ENCODE data around the gene NAP1L4.

The NAP1L4 gene

DNA sequence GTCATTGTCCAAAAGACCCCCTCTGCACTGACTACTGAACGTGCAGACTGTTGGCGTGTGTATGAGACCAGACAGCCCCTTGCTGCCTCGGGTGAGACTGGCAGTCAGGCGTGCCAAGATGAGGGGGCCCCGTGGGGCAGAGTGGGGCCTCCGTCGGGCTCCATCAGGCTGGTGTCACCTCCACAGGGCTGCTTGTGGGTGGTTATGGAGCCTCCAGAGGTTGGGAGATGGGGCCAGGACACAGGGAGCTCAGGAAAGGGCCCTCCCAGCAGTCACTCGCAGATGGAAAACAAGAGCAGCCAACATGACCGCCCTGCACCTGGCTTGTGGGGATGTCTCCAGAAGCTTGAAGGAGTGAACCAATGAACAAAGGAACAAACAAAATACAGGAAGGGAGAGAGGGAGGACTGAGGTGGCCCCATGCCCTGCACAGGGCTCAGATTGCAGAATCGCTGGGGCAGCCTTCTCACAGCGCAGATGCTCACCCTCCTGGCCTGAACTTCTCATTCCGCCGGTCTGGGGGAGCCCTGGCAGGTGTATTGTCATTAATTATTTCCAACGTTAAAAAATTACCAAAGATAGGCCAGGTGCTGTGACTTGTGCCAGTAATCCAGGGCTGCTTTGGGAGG is 57.4 kb downstream of the NAP1L4 start:
- DNase-seq (ENCODE audit: low read depth in 3 of 3): no peak

DNA sequence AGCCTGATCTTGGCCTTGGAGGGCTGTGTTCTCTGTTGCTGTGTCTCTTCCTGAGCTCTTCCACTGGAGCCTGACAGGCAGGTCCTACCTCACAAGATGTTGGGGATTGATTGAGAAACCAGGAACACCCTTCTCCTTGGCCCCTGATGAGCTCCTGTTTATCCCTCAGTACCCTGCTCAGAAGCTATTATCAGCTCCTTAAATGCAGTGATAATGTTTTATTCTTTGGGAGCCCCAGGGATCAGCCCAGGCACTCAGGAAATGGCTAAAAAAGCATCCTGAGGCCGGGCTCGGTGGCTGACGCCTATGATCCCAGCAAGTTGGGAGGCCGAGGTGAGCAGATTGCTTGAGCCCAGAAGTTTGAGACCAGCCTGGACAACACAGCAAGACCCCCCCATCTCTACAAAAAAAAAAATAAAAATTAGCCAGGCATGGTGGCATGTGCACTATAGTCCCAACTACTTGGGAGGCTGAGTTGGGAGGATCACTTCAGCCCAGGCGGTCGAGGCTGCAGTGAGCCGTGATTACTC is 58.0 kb downstream of the NAP1L4 start:
- DNase-seq (ENCODE audit: low read depth in 3 of 3): no peak

DNA sequence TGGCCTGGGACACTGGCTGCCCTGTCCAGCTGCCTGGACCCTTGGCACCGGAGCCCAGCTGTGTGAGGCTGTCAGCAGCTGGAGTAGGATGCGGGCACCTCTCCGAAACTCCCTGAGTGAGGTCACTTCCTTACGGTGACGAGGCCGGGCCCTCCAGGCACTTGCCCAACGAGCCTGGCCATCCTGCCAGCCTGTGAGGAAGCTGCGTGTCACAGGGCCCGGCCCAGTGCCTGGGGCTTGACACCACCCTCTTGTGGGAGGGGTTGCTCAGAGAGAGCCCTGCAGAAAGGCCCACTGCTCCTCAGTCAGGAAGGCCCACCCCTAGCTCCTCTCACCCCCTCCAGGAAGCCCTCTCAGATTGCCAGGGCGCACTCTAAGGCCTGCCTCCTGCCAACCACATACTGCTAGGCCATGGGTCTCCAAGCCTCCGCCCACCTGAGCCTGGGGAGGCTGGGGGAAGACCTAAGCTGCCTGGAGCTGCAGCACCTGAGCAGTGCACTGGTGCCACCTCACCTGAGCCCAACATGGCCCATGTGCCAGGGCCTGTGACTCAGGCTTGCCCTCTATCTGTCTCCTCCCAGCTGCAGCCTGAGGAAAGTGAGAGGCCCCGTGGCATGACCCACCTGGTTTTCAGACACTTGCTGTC is 58.6 kb downstream of the NAP1L4 start:
- DNase-seq (ENCODE audit: low read depth in 3 of 3): peak in 1 of 3 donors; percentile 50

DNA sequence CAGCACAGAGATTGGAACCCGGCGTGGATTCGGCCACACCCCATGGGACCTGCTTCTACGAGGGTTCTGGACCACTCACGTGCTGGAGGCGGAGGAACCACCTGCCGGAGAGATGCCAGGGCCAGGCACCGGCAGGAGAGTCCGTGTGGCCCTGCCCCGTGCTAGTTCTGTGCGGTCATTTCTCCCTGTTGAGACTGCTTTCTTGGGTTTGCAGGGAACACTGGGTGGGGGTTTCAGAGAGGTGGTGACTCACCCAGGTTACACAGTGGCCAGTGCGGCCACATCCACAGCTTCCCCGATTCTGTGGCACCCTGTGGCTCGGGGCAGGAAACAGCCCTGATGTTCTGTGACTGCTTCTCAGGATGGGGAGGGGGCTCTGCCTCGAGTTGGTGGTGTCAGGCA is 59.3 kb downstream of the NAP1L4 start:
- no peak for DNase-seq (ENCODE audit: low read depth in 3 of 3)

DNA sequence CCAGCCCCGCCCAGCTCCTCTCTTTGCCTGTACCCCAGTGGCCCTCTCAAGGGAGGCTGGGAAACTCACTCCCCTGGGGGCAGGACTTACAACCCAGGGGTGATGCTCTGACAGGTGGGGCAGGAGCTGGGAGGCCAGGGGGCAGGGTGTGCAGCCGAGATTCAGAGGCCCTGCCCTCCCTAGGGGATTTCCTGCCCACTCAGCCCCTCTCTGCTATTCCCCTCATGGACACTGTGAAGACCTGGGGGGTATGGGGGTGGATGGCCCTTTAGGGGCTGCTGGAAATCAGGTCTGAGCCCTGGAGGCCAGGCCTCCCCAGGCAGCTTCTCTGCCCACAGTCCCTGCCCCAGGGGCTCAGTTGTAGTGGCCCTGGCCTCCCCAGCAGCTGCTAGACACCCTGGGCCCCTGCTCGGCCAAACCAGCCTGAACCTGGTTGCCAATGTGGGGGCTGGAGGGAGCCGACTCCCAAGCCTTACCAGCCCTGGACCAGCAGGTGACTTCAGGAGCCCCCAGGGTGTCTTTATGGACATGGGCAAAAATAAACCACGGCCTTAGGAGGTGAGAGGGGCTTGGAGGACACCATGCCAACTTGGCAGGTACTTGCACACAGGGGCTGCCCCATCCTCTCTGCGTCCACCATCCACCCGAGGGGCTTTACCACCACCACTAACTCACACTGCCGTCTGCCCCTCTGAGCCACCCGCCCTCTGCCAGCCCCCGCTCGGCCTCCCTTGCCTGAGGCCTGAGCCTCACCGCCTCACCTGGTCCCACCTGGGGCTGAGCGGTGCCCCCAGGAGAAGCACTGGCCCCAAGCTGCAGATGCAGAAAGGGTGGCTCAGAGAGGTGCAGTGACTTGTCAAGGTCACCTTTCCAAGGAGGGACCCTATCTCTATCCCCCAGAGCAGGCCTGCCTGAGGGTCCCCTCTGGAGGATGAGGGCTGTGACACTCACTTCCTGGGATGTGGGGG is 60.1 kb downstream of the NAP1L4 start:
- DNase-seq (ENCODE audit: low read depth in 3 of 3): no peak

DNA sequence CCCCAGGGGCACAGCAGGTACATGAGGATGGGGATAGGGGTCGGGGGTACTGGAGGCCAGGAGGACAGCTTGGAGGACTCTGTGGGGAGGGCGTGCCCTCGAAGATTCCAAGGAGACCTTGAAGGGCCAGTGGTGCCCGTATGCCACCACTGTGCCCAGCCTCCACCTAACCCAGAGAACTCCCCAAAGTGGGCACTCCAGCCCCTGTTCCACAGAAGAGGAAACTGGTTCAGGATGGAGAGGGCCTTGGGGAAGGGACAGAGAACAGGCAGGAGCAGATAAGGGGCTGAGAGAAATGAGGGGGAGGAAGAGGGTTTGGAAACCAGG is 60.7 kb downstream of the NAP1L4 start:
- DNase-seq (ENCODE audit: low read depth in 3 of 3): no peak

DNA sequence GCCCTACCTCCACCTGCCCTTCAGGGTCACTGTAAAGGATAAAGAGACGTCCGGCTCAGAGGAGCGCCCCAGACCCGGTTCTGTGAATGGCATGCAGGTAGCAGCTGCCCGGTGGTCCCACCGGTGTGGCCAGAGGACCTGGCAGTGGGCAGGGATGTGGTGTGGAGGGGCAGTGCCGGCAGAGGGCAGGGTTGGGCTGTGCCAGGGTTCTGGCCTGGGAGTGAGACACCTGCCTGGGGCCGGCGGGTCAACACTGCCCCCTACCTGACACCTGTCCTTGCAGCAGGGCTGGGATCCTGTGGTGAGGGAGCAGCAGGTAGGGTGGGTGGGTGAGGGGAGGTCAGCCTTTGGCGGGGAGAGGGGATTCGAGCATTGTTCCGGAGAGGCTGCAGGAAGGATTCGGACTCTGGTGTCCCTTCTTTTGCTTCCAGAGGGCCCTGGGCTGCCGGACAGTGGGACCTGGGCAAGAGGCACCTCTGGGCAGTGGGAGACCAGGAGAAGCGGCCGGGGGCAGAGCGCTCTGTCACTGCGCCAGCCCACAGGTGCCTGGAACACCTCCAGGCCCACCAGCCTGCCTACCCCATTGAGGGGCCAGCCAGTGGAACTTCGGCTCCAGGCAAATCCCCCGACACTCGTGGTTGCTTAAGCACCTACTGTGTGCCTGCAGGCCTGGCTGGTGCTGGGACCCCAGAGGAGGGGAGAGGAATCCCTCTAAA is 61.3 kb downstream of the NAP1L4 start:
- DNase-seq (ENCODE audit: low read depth in 3 of 3): peak in 1 of 3 donors; percentile 39

DNA sequence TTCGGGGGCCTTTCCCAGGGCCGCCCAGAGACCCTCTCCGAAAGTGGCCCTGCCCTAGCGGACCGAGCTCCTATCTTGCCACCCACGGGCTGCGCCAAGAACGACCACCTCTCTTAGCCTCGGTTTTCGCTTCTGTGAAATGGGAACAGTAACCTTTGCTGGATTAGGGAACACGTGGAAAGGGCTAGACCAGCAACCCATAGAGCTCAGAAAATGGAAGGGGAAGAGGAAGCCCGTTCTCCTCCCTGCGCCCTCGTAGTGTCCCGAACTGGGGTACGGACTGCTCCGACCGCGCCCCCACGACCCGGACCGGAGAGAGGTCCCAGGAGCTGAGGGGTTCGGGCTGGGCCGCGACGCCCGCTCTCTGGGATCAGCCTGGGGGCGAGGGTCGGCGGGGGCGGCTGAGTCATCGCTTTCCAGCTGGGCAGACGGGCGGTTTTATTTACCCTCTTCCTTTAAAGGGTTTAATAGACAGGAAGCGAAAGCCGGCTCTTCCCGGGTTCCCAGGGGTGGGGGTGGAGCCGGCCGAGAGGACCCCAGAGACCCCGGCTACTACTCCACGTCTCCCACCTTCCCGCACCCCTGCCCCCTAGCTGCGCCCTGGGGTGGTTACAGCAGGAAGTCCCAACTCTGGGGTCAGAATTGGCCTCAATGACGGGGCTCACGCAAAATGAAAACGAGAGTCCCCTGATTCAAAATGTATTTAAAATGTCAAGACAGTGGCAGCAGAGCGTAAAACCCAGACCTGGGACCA is 62.0 kb downstream of the NAP1L4 start:
- peak in 1 of 3 donors; percentile 38 for DNase-seq (ENCODE audit: low read depth in 3 of 3)

DNA sequence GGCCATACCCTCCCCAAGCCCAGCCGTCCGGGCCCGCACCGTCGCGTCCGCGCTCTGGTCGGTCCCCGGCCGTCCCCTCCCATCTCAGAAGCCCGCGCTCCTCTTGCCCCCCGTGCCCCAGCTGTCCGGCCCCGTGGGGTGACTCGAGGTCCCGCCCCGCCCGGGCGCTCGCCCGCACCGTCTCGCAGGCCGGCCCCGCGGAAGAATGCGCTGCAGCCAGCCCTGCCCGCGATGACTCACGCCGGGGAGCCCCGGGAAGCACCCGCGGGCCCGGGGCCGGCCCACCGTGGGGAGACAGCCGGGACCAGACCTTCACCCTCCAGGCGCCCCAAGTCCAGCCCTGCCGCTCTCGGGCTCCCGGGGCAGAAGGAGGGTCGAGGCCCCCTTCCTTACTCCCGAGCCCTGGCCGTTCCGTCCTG is 62.6 kb downstream of the NAP1L4 start:
- DNase-seq (ENCODE audit: low read depth in 3 of 3): peak in 1 of 3 donors; percentile 45

DNA sequence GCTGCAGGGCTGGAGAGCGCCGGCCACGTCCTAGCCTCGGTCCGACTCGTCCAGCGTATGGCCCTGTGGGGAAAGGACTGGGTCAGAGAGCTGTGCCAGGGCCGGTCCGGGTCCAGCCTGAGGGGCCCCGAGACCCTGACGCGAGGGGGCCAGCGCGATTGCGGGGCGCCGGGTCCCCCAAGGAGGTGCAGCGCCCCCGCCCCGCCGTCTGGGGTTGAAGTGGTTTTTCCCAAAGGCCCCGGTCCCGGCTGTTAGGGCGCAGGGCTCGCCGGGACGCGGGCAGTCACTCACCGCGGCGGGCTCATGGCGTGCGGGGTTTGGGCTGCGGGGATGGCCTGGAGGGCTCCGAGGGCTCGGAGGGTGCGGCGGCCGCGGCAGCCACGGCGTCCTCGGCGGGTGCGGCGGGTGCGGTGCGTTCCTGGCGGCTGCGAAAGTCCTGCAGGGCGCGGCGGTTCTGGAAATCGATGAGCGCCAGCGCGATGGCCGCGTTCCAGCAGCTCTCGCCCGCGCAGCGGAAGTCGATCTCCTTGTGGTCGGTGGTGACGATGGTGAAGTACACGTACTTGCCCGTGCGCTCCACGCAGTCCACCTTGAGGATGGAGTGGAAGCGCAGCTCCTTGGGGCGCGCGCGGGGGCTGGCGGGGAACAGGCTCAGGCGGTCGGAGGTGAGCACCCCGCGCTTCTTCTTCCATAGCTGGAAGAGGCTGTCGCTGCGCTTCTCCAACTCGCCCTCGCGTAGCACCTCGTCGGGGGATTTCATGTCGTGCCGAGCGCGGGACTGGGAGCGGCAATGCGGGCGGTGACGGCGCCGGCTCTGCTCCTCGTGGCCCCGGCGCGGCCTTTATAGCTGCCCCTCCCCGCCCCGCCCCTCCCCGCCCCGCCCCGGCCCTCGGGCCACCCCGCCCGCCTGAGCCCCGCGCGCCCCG is 63.3 kb downstream of the NAP1L4 start, which contains the start of gene PHLDA2:
TSS of gene PHLDA2 (minus strand) at position 816 of the 926 bp plus-strand sequence. CDS start at position 760, 56 bp downstream.
- peak; percentile 37 to 52 (median 41) for DNase-seq (ENCODE audit: low read depth in 3 of 3)

DNA sequence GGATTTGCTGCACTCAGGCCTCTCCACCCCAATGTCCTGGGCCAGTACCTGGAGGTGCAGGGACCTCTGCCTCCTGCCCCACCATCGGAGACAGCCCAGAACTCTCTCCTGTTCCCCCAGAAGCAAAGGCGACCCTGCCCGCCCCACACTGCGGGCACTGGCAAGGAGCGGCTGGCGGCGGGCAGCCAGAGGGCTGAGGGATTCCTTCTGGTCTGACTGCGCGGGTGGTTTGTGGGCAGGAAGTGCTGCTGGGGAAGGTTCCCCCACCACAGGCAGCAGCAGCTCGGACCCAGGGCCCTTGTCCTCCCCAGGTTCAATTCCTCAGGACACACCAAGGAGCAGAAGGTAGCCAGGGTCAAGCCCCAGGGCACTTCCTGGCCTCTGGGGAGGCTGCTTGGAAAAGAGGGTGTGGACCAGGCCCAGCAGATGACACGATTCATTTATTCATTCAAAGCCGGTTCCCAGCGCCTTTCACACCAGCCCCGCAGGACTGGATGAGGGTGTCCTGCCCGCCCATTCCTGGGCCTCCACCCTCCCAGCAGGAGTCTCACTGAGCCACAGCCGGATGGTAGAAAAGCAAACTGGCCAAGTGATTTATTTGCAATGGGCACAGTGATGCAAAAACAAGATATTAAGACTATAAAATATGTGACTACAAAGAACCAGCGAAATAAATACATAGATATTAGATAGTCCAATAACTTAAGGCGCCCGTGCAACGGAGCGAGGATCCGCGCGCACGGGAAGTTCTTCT is 64.1 kb downstream of the NAP1L4 start:
- DNase-seq (ENCODE audit: low read depth in 3 of 3): no peak

DNA sequence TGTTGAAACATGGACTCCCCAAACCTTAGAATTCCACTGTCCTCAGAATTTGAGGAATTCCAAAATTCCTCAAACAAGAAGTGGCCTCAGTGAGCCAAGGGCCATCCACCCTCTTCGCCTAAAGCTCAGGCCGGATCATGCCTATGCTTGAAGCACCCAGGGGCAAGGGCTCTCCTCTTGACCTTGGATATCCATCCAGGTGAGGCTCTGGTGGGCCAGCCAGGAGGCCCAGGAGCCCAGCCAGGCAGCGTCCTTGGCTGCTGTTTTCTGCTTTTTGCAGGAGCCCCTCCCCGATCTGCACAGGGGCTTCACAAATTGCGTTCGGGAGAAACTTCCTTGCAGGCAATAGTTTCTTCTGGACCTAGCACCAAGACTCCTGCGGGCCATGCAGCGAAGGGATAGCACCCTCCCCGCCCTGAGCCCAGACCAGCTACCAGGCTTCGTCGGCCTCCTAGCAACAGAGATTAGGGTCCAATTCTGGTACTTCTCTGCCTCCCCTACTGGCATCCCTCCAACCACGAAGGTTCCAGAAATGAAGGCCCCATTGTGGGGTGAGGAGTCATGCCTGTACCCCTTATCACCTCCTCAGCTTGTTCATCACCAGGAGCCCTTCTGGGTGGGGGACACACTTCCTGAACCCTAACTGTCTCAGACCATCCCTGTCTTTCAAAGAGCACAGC is 64.9 kb downstream of the NAP1L4 start:
- no peak for DNase-seq (ENCODE audit: low read depth in 3 of 3)

DNA sequence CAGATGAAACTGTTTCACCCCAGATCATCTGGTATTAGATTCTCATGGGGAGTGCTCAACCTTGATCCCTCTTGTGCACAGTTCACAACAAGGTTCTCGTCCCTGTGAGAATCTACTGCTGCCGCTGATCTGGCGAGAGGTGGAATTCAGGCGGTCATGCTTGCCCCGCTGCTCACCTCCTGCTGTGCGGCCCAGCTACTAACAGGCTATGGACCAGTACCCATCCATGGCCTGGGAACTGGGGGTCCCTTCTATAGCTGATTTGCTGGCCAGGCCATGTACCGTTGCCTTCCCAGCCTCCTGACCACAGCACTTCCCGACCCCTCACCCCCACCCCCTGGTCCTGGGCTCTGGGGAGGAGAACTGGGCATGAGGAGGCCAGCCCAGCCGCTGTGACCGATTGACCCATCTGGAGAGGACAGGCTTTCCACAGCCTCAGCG is 65.5 kb downstream of the NAP1L4 start:
- DNase-seq (ENCODE audit: low read depth in 3 of 3): no peak

DNA sequence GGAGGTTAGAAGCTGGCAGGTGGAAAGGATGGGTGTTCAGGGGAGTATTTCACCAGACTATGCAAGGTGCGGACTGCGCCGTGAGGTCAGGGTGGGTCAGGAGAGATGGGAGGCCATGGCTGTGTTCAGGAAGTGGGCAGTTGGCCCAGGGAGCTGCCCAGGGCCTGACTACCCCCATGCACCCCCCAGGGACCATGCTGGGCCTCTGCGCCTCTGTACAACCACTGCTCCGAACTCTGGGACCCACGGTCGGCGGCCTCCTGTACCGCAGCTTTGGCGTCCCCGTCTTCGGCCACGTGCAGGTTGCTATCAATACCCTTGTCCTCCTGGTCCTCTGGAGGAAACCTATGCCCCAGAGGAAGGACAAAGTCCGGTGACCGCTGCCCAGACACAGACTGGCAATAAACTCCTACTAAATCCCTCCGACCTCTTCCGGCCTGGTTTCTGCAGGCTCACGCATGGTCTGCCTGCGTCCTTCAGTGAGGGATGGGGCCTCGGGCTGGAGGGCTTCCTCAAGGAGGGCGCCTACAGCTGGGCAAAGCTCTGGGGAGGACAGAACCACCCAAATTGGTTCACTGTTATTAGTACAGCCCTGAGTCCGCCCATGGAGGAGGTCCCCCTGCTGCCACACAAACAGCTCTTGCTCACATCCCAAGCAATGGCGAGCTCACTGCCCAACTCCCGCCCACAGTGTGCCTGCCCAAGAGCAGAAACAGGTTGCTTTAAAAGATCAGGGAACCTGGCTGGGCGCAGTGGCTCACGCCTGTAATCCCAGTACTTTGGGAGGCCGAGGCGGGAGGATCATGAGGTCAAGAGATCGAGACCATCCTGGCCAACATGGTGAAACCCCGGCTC is 67.1 kb downstream of the NAP1L4 start:
- no peak for DNase-seq (ENCODE audit: low read depth in 3 of 3)

DNA sequence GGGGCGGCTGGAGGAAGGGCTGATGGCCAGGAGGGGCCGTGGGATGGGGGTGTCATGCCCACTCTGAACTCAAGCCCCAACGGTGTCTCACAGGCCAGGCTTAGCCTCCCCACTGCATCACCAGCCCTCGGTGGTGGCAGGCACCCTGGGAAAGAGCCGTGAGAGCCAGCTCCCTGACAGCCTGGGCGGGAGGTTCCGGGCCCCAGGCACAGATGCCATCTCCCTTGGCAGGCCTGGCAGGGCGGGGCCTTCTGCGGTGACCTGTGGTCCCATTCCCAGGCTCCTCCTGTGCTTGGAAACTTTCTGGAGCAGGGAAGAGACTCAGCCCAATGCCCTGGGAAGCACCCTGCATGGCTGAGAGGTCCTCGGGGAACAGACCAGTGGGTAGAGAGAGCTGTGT is 67.7 kb downstream of the NAP1L4 start:
- DNase-seq (ENCODE audit: low read depth in 3 of 3): no peak

DNA sequence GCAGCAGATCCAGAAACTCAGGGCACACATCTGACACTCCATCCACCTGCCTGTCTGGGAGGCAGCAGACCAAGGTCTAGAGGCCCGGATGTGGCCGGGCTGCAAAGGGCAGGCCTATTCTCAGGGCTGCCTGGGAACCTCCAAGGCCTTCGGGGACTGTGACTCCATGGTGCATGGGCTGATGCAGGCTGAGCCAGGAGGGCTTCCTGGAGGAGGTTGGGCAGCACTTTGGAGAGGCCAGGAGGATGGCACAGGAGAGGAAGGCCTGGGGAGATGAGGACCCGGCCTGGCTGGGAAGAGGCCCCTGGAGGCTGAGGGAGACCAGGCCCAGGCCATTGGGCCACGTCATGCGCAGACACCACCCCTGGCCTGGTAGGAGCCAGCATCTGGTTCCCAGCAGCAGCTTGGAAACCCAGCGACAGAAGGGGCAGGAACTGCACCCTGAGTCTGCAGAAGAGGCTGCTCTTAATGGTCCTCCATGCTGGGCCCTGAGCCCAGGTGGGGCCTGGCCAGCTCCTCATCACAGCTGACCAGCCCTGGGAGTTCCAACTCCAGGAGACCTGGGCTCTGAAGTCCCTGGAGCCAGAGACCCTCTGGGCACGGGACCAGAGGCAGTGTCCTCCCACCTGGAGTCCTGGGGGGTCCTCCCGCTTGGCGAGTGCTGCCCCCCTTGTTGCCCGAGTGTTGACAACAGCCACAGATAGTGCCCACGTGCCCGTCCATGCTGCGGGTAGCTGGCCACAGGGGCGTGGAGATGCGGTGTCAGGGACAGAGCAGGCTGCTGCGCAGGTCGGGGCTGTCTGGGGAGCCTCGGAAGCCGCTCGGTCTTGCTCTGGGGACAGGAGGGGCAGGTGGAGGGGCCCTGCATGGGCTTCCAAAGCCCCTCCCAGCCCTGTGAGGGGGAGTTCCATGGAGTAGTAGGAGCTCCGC is 68.4 kb downstream of the NAP1L4 start:
- no peak for DNase-seq (ENCODE audit: low read depth in 3 of 3)

Measured in stimulated activated CD4-positive, alpha-beta T cell treated with anti-CD3 and anti-CD28 coated beads, TNF-alpha, amount 100 ng/mL, for 48 hours (primary cell).